HepG2 (cell line): ENCODE measurements around the gene TBC1D24. TPM values are rescaled to one million over a fixed set of nuclear protein-coding genes. Genes with fewer than 3 reads are reported as not detected.

Source experiments
- CBX5 ChIP-seq: sonication (generic); formaldehyde crosslinking; IDR thresholded peaks from 2 replicates; pipeline ENCODE4 v1.4.0; 2020; ENCODE audit warnings: missing genetic modification reagents, borderline replicate concordance
- FOSL2 ChIP-seq: sonication (generic); formaldehyde crosslinking; IDR thresholded peaks from 2 replicates; pipeline ENCODE4 v1.4.0; 2020; ENCODE audit warnings: missing genetic modification reagents
- GATAD2A ChIP-seq: IDR thresholded peaks from 2 replicates; pipeline ENCODE4 v1.6.1; 2016
- IKZF4 ChIP-seq: sonication (generic); formaldehyde crosslinking; IDR thresholded peaks from 2 replicates; pipeline ENCODE4 v1.5.1; 2020; ENCODE audit warnings: borderline replicate concordance, mild to moderate bottlenecking, low read depth, missing genetic modification reagents; ENCODE audit errors: not compliant biosample characterization
- IRX3 ChIP-seq: sonication (generic); formaldehyde crosslinking; IDR thresholded peaks from 2 replicates; pipeline ENCODE4 v1.8.1; 2023; ENCODE audit warnings: mild to moderate bottlenecking, low read depth, missing genetic modification reagents, borderline replicate concordance
- KLF15 ChIP-seq: sonication (generic); formaldehyde crosslinking; IDR thresholded peaks from 2 replicates; pipeline ENCODE4 v1.8.1; 2023; ENCODE audit warnings: borderline replicate concordance, mild to moderate bottlenecking, inconsistent platforms, missing genetic modification reagents, mixed read lengths
- MTA1 ChIP-seq: sonication (generic); formaldehyde crosslinking; IDR thresholded peaks from 2 replicates; pipeline ENCODE4 v1.4.0; 2020; ENCODE audit warnings: missing genetic modification reagents, mild to moderate bottlenecking, borderline replicate concordance
- TBX3 ChIP-seq: fragments of 450-650 bp; IDR thresholded peaks from 2 replicates; pipeline ENCODE4 v1.6.1; 2017; ENCODE audit warnings: antibody characterized with exemption, mild to moderate bottlenecking, inconsistent platforms, borderline replicate concordance
- ZEB1 ChIP-seq: IDR thresholded peaks from 2 replicates; pipeline ENCODE4 v1.6.1; 2012; ENCODE audit warnings: mild to moderate bottlenecking, low read depth, inconsistent platforms; ENCODE audit not compliant: insufficient replicate concordance
- ZNF354B ChIP-seq: sonication (generic); formaldehyde crosslinking; IDR thresholded peaks from 2 replicates; pipeline ENCODE4 v1.8.0; 2022; ENCODE audit warnings: mild to moderate bottlenecking, missing genetic modification reagents
- polyA plus RNA-seq, 8 experiments: library from polyadenylated mRNA; depleted of rRNA in 3 of 8; stranded (reverse) in 7 of 8; unstranded in 1 of 8; fragments of >200 nt; fragmentation: Illumina TruSeq in 4 of 8; extraction: Trizol in 4 of 8; gene quantifications; 2 replicates each; pipeline versions ENCODE4 v1.2.1 to v1.2.3, GENCODE V29; 2011 to 2016; ENCODE audit warnings: low read depth in 4 of 8, missing spikeins in 1 of 8, mixed read lengths in 1 of 8; ENCODE audit not compliant: insufficient read depth in 1 of 8
- total RNA-seq, 5 experiments: library from RNA; depleted of rRNA; stranded (reverse); fragments of >200 nt; fragmentation: Illumina TruSeq; extraction: Trizol; gene quantifications; 2 replicates each; pipeline ENCODE4 v1.2.3, GENCODE V29; 2016; ENCODE audit warnings: low read depth in 1 of 5
- TF ChIP-seq, protein P1 (sequence below): sonication (generic); formaldehyde crosslinking; IDR thresholded peaks from 2 replicates; pipeline ENCODE4 v1.4.0; 2020; ENCODE audit warnings: missing genetic modification reagents
- TF ChIP-seq, protein P2 (sequence below): sonication (generic); formaldehyde crosslinking; IDR thresholded peaks from 2 replicates; pipeline ENCODE4 v1.8.1; 2023; ENCODE audit warnings: mild to moderate bottlenecking, inconsistent platforms, moderate library complexity, missing genetic modification reagents, borderline replicate concordance
- TF ChIP-seq, protein P3 (sequence below): sonication (generic); formaldehyde crosslinking; IDR thresholded peaks from 2 replicates; pipeline ENCODE4 v1.4.0; 2020; ENCODE audit warnings: missing genetic modification reagents, mild to moderate bottlenecking, borderline replicate concordance
- TF ChIP-seq, protein P4 (sequence below): sonication (generic); formaldehyde crosslinking; IDR thresholded peaks from 2 replicates; pipeline ENCODE4 v1.4.0; 2020; ENCODE audit warnings: missing genetic modification reagents, mild to moderate bottlenecking, borderline replicate concordance
- TF ChIP-seq, protein P5 (sequence below): sonication (generic); formaldehyde crosslinking; IDR thresholded peaks from 2 replicates; pipeline ENCODE4 v1.5.0; 2020; ENCODE audit warnings: missing genetic modification reagents
- TF ChIP-seq, protein P6 (sequence below): sonication (generic); formaldehyde crosslinking; IDR thresholded peaks from 2 replicates; pipeline ENCODE4 v1.8.1; 2023; ENCODE audit warnings: missing genetic modification reagents, inconsistent platforms, borderline replicate concordance
- TF ChIP-seq, protein P7 (sequence below): sonication (generic); formaldehyde crosslinking; IDR thresholded peaks from 2 replicates; pipeline ENCODE4 v1.8.0; 2022; ENCODE audit warnings: mild to moderate bottlenecking, missing genetic modification reagents; ENCODE audit not compliant: insufficient replicate concordance

TBC1D24 gene
- total and polyA plus RNA-seq, 2 of the 13 experiments (the other 11 are each of a cell fraction or from before 2014, with no cell fraction given) = 7.7 to 13.7 TPM

DNA sequence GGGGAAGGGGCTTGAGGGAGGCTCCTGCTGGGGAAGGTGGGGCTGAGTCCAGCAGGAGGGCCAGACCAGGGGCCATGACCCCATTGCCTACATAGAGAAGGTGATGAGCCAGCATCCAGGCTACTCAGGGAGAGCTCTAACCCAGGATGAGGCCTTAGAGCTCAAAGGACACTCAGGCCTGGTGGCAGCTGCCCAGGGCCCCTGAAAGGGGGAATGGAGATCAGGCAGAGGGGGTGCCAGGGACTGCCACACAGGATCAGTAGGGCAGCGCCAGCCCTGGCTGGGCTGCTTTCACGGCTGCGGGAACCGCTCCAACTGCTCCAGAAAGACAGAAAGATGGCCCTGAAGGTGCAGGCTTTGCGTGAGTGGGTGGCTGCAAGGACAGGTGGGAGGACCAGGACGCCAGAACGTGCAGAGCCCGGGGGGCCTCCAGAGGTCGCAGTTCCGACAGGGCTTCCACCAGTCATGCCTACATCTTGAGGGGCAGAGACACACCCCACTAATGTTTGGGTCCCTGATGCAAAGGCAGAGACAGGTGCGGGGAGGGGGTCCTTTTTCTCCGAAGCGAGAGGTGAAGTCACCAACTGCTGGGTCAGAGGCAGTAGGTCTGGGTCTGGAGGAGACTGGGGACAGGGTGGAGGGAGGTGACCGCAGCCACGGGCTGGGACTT, 37.9 kb downstream of the TBC1D24 start (continued):
- TF ChIP-seq, protein P1, sequence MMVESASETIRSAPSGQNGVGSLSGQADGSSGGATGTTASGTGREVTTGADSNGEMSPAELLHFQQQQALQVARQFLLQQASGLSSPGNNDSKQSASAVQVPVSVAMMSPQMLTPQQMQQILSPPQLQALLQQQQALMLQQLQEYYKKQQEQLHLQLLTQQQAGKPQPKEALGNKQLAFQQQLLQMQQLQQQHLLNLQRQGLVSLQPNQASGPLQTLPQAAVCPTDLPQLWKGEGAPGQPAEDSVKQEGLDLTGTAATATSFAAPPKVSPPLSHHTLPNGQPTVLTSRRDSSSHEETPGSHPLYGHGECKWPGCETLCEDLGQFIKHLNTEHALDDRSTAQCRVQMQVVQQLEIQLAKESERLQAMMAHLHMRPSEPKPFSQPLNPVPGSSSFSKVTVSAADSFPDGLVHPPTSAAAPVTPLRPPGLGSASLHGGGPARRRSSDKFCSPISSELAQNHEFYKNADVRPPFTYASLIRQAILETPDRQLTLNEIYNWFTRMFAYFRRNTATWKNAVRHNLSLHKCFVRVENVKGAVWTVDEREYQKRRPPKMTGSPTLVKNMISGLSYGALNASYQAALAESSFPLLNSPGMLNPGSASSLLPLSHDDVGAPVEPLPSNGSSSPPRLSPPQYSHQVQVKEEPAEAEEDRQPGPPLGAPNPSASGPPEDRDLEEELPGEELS = no peak
- peak; percentile 84 for TF ChIP-seq ZEB1
- no peak; the same call in 1 of the 2 replicates for TF ChIP-seq GATAD2A (CRISPR knock-in tag)
- TF ChIP-seq, protein P2, sequence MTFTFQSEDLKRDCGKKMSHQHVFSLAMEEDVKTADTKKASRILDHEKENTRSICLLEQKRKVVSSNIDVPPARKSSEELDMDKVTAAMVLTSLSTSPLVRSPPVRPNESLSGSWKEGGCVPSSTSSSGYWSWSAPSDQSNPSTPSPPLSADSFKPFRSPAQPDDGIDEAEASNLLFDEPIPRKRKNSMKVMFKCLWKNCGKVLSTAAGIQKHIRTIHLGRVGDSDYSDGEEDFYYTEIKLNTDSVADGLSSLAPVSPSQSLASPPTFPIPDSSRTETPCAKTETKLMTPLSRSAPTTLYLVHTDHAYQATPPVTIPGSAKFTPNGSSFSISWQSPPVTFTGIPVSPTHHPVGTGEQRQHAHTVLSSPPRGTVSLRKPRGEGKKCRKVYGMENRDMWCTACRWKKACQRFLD (CRISPR knock-in tag) = 0 out of 2 replicates have a peak, but pooled peaks have one; percentile 48
- TF ChIP-seq KLF15 (CRISPR knock-in tag) = no peak
- TF ChIP-seq, protein P3, sequence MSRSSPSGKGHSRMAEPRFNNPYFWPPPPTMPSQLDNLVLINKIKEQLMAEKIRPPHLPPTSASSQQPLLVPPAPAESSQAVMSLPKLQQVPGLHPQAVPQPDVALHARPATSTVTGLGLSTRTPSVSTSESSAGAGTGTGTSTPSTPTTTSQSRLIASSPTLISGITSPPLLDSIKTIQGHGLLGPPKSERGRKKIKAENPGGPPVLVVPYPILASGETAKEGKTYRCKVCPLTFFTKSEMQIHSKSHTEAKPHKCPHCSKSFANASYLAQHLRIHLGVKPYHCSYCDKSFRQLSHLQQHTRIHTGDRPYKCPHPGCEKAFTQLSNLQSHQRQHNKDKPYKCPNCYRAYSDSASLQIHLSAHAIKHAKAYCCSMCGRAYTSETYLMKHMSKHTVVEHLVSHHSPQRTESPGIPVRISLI (CRISPR knock-in tag) = no peak
- no peak; the same call in 1 of the 2 replicates for TF ChIP-seq MTA1 (CRISPR knock-in tag)
- TF ChIP-seq, protein P4, sequence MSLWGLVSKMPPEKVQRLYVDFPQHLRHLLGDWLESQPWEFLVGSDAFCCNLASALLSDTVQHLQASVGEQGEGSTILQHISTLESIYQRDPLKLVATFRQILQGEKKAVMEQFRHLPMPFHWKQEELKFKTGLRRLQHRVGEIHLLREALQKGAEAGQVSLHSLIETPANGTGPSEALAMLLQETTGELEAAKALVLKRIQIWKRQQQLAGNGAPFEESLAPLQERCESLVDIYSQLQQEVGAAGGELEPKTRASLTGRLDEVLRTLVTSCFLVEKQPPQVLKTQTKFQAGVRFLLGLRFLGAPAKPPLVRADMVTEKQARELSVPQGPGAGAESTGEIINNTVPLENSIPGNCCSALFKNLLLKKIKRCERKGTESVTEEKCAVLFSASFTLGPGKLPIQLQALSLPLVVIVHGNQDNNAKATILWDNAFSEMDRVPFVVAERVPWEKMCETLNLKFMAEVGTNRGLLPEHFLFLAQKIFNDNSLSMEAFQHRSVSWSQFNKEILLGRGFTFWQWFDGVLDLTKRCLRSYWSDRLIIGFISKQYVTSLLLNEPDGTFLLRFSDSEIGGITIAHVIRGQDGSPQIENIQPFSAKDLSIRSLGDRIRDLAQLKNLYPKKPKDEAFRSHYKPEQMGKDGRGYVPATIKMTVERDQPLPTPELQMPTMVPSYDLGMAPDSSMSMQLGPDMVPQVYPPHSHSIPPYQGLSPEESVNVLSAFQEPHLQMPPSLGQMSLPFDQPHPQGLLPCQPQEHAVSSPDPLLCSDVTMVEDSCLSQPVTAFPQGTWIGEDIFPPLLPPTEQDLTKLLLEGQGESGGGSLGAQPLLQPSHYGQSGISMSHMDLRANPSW = no peak
- TF ChIP-seq, protein P5, sequence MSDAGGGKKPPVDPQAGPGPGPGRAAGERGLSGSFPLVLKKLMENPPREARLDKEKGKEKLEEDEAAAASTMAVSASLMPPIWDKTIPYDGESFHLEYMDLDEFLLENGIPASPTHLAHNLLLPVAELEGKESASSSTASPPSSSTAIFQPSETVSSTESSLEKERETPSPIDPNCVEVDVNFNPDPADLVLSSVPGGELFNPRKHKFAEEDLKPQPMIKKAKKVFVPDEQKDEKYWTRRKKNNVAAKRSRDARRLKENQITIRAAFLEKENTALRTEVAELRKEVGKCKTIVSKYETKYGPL (CRISPR knock-in tag) = no peak
- no peak for TF ChIP-seq CBX5 (CRISPR knock-in tag)
- TF ChIP-seq, protein P6, sequence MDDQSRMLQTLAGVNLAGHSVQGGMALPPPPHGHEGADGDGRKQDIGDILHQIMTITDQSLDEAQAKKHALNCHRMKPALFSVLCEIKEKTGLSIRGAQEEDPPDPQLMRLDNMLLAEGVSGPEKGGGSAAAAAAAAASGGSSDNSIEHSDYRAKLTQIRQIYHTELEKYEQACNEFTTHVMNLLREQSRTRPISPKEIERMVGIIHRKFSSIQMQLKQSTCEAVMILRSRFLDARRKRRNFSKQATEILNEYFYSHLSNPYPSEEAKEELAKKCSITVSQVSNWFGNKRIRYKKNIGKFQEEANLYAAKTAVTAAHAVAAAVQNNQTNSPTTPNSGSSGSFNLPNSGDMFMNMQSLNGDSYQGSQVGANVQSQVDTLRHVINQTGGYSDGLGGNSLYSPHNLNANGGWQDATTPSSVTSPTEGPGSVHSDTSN (CRISPR knock-in tag) = no peak
- TF ChIP-seq, protein P7, sequence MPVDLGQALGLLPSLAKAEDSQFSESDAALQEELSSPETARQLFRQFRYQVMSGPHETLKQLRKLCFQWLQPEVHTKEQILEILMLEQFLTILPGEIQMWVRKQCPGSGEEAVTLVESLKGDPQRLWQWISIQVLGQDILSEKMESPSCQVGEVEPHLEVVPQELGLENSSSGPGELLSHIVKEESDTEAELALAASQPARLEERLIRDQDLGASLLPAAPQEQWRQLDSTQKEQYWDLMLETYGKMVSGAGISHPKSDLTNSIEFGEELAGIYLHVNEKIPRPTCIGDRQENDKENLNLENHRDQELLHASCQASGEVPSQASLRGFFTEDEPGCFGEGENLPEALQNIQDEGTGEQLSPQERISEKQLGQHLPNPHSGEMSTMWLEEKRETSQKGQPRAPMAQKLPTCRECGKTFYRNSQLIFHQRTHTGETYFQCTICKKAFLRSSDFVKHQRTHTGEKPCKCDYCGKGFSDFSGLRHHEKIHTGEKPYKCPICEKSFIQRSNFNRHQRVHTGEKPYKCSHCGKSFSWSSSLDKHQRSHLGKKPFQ (CRISPR knock-in tag) = no peak
- no peak for TF ChIP-seq FOSL2 (CRISPR knock-in tag)
- TF ChIP-seq TBX3 = no peak
- no peak for TF ChIP-seq ZNF354B (CRISPR knock-in tag)
- TF ChIP-seq IRX3 = no peak
- peak; percentile 11 for TF ChIP-seq IKZF4 (CRISPR knock-in tag)
